ENCODE results near the gene RAB23. TPM values are rescaled to one million over a fixed set of nuclear protein-coding genes. Genes with fewer than 3 reads are reported as not detected.

RAB23 gene
- total and polyA plus RNA-seq, 9 of the 15 experiments (the other 6 are each of a cell fraction or from before 2014, with no cell fraction given) = 3.4 to 18.0 (median 9.4) TPM

GRCh38 chr6:57193177-57193576 lies 28.9 kb downstream of the RAB23 start:
- in situ Hi-C loops (cut with MboI) (no loop called here), intact Hi-C loops (cut with micrococcal nuclease) (no loop called here)
- Histone ChIP-seq H3K27me3 (ENCODE audit: control insufficient read depth in 2 of 2, insufficient read depth in 2 of 2, low read length in 2 of 2) (no peaks in the 10 kb centered on the region), H3K9me1 (ENCODE audit: control insufficient read depth, insufficient read depth, low read length) (no peaks in the 10 kb centered on the region), H3K4me1 (replicated peaks in 1 of 2; ENCODE audit: control insufficient read depth in 2 of 2, insufficient read depth in 2 of 2, low read length in 2 of 2) (no peaks in the 10 kb centered on the region), H3K27ac (ENCODE audit: extremely low read depth, low read depth, low read length) (no peak overlapping the region), H3K36me3 (ENCODE audit: control insufficient read depth, insufficient read depth, low read length) (peaks cover 67% of the 10 kb centered on the region), H4K20me1 (replicated peaks; ENCODE audit: control insufficient read depth, insufficient read depth, low read length) (no peaks in the 10 kb centered on the region), H3K9me3 (replicated peaks; ENCODE audit: control insufficient read depth, insufficient read depth, low read depth, low read length) (no peaks in the 10 kb centered on the region), H3K79me2 (ENCODE audit: control insufficient read depth, insufficient read depth, low read length) (peaks cover 10% of the 10 kb centered on the region; the same call in 1 of the 3 replicates), H3K4me3 (no peak overlapping the region), H3K9ac (ENCODE audit: insufficient read depth in 1 of 2, low read depth in 2 of 2, low read length in 2 of 2) (no peak overlapping the region), H2AFZ (ENCODE audit: low read depth, low read length) (no peak overlapping the region), H3K4me2 (ENCODE audit: insufficient read depth, low read length) (no peak overlapping the region)
- no TSS peak for BruUV-seq (replicated peaks)
- FAIRE-seq (no peak), ATAC-seq (no peak), DNase-seq (ENCODE audit: extremely low read depth in 1 of 4, low spot score in 3 of 4) (no peak)
- ChIA-PET CTCF (ENCODE audit: low intra/inter-chr PET ratio) (no interaction called here), POLR2A (no interaction called here)
- TF ChIP-seq, protein P1, sequence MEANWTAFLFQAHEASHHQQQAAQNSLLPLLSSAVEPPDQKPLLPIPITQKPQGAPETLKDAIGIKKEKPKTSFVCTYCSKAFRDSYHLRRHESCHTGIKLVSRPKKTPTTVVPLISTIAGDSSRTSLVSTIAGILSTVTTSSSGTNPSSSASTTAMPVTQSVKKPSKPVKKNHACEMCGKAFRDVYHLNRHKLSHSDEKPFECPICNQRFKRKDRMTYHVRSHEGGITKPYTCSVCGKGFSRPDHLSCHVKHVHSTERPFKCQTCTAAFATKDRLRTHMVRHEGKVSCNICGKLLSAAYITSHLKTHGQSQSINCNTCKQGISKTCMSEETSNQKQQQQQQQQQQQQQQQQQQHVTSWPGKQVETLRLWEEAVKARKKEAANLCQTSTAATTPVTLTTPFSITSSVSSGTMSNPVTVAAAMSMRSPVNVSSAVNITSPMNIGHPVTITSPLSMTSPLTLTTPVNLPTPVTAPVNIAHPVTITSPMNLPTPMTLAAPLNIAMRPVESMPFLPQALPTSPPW (CRISPR knock-in tag; IDR thresholded peaks at IDR 0.05) = no peak
- TF ChIP-seq MAZ (CRISPR knock-in tag; conservative IDR thresholded peaks at IDR 0.05 in 1 of 2, IDR thresholded peaks at IDR 0.05 in 1 of 2) (no peak), RBM14 (IDR thresholded peaks at IDR 0.05; ENCODE audit: borderline replicate concordance, insufficient read depth, low read depth, low read length) (no peak), RBM34 (IDR thresholded peaks at IDR 0.05; ENCODE audit: borderline replicate concordance, insufficient read depth, low read length) (no peak), NELFE (IDR thresholded peaks at IDR 0.05; ENCODE audit: insufficient read depth, insufficient read length) (no peak), JUNB (CRISPR knock-in tag; conservative IDR thresholded peaks at IDR 0.05) (no peak), MCM2 (IDR thresholded peaks at IDR 0.05; ENCODE audit: low read depth) (no peak), CHAMP1 (IDR thresholded peaks at IDR 0.05) (no peak), JUN (IDR thresholded peaks at IDR 0.05; ENCODE audit: borderline replicate concordance, low read depth, low read length) (no peak), JUN (CRISPR knock-in tag; IDR thresholded peaks at IDR 0.05; ENCODE audit: borderline replicate concordance) (no peak), ZBTB2 (IDR thresholded peaks at IDR 0.05) (no peak), SAFB (IDR thresholded peaks at IDR 0.05; ENCODE audit: borderline replicate concordance, low read depth, low read length) (no peak), SMAD2 (IDR thresholded peaks at IDR 0.05; ENCODE audit: low read depth, low read length) (no peak), ZNF511 (CRISPR knock-in tag; IDR thresholded peaks at IDR 0.05) (no peak)
- TF ChIP-seq, protein P2, sequence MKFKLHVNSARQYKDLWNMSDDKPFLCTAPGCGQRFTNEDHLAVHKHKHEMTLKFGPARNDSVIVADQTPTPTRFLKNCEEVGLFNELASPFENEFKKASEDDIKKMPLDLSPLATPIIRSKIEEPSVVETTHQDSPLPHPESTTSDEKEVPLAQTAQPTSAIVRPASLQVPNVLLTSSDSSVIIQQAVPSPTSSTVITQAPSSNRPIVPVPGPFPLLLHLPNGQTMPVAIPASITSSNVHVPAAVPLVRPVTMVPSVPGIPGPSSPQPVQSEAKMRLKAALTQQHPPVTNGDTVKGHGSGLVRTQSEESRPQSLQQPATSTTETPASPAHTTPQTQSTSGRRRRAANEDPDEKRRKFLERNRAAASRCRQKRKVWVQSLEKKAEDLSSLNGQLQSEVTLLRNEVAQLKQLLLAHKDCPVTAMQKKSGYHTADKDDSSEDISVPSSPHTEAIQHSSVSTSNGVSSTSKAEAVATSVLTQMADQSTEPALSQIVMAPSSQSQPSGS (CRISPR knock-in tag; IDR thresholded peaks at IDR 0.05) = no peak

Data from K562 (cell line).